Mucosa of gallbladder (tissue), 1 donor: Measurements from ENCODE around the gene FCN3. TPM values are rescaled to one million over a fixed set of nuclear protein-coding genes. Genes with fewer than 3 reads are reported as not detected.
"Not testable (repeated sequence)": the region's sequence is repeated elsewhere in the genome, so short reads cannot be mapped to it uniquely, and the experiment has no call there.

ENCODE experiments used
- DNase-seq: peaks from one replicate; pipeline ENCODE4 v3.0.0-alpha.2; 2020; ENCODE audit warnings: low spot score
- total RNA-seq: library from RNA; stranded (reverse); gene quantifications from one replicate; pipeline ENCODE4 v1.2.1, GENCODE V29; 2021
- donor health status: DM: no; HTN: no; CAD: no.

The FCN3 gene
- total RNA-seq, 1 donor from 2014 or later, result 3.5 TPM

- no peak for DNase-seq
Measured at GRCh38 chr1:27399251-27400025, 24.8 kb upstream of the FCN3 start.

- no peak for DNase-seq
Measured at GRCh38 chr1:27398405-27399149, 24.0 kb upstream of the FCN3 start.

GRCh38 chr1:27397749-27398148, 23.1 kb upstream of the FCN3 start:
- DNase-seq, result no peak

GRCh38 chr1:27397110-27397509, 22.5 kb upstream of the FCN3 start:
- DNase-seq, result no peak

GRCh38 chr1:27395441-27396195, 21.0 kb upstream of the FCN3 start:
- DNase-seq, result peak; percentile 73

GRCh38 chr1:27394925-27395324, 20.3 kb upstream of the FCN3 start:
- DNase-seq, result no peak

GRCh38 chr1:27394282-27394658, 19.6 kb upstream of the FCN3 start:
- DNase-seq, result no peak

- DNase-seq, result no peak
Measured at GRCh38 chr1:27393641-27394281, 19.1 kb upstream of the FCN3 start.

DNA sequence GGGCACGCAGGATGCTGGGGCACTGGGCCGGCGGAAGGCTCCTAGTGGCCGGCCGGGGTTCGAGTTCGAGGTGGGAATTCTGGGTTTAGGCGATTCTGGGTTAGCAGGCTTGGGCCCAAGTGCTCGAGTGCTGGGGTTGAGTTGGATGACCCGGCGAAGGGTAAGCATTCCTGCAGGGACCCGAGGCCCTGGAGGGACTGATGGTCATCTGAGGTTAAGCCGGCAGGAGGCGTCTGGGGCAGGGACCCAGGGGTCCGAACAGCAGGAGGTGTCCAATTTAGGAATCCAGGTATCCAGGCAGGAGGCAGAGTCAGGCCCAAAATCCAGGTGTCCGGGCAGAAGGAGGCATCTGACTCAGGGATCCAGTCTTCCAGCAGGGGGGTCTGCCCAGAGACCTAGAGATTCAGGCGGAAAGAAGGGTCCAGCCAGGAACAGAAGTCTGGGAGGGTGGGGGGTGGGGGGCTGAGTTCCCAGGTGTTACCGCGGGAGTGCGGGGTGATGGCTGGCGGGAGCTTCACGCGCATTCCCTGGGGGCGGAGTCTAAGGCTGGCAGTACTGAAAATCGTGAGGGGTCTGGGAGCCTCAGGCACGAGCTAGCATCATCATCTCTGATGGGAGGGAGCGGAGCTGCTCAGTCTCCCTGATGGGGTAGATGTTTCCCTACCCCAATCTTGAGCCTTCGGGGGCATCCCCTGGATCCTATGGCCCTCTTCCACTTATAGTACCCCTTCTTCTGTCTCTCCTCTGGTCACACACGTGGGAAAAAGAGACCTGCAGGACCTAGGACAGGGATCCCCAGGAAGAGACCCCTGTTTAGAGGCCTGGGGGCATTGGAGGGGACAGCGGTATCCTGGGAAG, 18.4 kb upstream of the FCN3 start:
- DNase-seq, result no peak

DNA sequence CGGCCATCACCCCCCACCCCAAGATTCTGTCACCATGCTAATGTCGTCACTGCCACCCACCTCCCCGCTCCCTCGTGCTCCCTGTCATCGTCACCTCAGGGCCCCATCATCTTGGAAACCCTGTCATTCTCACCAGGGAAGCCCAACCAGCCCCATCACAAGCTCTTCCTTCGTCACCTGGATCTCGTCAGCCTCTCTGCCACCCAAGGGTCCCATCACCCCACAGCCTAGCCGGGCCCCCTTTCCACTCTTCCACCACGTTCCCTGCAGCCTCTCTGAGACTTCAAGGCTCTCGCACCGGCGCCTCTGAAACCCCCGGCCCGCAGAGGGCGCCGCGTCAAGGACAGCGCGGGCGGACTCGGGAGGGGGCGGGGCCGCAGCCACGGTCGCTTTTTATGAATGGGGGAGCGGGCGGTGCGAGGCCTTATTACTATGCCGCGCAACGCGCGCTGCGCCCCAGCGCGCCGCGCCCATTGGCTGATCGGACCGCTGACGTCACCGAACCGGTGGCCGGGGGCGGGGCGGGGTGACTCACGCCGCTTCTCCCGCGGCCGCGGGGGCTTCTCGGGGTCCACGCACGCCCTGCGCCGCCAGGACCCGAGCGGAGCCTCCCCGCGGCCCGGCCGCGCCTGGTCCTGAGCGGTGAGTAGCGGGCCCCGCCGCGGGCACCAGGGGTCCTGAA, 17.6 kb upstream of the FCN3 start, which contains the start of gene GPR3:
Gene GPR3, plus strand, starts transcription at position 527 of the 682 bp plus-strand sequence. CDS start 1,177 bp downstream, outside the sequence.
- peak; percentile 89 for DNase-seq

DNA sequence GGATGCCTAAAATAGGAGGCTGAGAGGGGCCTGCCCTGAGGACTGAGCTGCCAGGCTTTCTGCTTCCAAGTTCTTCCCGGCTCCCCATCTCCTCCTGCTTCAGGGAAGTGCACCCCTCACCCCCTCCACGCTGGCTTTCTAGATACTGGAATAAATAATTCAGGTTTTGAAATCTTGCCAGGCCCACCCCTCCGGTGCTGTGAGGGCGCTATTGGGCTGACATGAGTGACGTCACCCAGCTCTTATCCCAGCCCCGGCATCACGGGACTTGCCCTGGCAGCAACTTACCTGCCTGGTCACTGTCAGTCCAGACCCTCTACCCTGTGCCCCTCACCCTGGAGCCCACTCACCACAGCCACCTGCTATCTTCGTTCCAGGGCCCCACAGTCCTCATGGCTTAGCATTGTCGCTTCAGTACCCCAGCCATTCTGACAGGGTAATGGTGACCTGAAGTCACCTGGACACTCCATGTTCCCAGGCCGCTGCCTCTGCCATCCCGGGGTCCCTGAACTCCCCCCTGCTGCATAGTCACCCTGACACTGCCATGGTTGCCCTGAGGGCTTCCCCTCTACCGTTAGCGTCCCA, 17.0 kb upstream of the FCN3 start:
- DNase-seq, result peak; percentile 35

DNA sequence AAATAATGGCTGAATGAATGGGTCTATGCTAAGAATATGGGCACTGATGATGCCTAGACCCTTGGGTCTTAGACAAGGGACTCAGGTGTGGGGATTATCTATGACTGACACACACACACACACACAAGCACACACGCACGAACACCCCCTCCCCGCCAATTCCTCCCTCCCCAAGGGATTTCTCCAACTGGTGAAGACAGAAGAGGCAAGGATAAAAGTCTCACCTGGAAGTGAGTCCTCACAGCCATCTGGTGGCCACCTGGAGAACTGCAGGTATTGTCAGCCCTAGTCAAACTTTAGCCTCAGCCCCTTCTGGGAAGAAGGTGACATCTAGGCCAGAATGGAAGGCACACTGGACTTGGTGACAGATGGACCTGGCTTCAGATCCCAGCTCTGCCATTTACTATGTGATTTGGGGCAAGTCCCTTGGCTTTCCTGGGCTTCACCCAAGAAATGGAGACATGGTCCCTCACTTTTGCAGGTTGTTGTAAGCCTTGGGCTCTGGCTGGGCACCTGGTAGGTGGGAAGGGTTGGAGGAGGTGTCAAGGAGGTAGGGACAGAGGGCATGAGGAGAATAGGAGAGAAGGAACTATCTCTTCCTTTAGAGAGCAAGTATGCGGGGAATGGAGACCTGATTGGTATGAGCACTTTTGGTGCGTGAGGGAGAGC, 13.8 kb upstream of the FCN3 start:
- DNase-seq, result peak; percentile 79

GRCh38 chr1:27384797-27385196, 10.2 kb upstream of the FCN3 start:
- not testable (repeated sequence) for DNase-seq

GRCh38 chr1:27383661-27384060, 9.0 kb upstream of the FCN3 start:
- no peak for DNase-seq

DNA sequence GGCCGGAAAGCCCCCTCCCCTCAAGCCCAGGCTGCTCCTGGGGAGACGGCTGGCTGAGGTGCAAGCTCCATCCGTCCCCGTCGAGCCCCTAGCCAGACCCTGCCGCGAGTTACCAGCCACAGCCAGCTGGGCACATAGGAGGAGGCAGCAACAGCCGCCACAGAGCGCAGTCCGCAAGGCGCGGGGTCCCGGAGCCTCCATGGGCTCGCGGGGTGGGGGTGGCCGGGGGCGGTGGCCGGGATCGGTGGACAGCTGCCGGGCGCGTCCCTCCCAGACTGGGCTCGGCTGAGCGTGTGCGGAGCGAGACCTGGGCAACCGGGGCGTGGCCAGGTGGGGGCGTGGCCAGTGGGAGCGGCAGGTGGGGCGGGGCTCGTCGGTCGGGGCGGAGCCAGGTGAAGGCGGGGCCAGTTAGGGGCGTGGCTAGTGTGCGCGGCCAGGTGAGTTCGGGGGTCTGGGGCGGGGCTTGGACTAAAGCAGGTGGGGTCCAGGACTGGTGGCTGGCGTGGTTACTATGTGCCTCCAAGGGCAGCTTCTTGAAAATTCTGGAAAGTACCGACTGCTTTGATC, 8.5 kb upstream of the FCN3 start, which contains the start of gene CD164L2:
Gene CD164L2, minus strand, starts transcription at position 295 of the 567 bp plus-strand sequence. Its CDS starts 94 bp downstream, at position 201.
- DNase-seq, result peak; percentile 61

- no peak for DNase-seq
Measured at GRCh38 chr1:27381969-27382762, 7.5 kb upstream of the FCN3 start.

DNA sequence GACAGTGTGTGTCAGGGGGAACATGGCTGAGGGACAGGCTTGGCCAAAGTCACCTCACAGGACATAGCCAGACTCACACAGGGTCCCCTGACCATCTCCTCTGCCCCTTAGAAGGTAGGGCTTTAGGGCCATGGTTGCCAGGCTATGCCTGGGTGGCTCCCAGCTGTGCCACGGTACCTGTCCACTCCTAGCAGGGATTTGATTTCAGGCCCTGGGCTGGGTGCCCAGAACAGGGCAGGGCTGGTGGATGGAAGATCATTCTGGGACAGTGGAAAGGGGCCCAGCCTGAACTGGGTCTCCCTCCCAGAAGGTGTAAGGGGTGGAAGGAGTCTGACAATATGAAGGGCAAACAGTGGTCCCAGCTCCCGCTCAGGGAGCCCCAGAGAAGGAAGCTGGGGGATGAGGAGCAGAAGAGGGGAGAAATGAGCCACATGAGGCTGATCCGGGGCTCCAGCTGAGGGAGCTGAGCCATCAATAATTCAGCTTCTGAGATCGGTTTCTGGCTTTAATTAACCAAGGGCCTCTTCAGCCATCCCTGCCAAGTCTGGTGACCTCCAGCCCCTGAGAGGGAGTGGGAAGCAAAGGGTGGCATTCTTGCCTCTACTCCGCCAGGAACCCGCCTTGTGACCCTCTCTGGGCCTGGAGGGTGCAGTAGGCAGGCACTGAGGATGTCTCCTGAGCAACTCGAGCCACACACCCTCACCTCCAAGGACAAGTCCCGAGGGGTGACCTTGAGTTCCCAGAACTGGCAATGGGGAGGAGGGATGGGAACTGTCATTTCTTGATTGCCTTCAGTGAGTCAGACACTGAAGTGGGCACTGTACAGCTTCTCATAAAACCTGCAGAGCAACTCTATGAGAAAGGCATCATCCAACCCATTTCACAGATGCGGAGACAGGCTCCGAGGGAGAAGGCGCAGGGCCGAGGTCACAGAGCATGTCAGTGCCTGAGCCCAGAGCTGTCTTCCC, 6.4 kb upstream of the FCN3 start:
- DNase-seq, result no peak
